Peyer's patch (tissue), 4 donors: ENCODE measurements around the gene PIKFYVE. TPM values are rescaled to one million over a fixed set of nuclear protein-coding genes. Genes with fewer than 3 reads are reported as not detected.

Source experiments
- DNase-seq, 3 donors: peaks; one replicate each; pipeline ENCODE4 v3.0.0-alpha.2; 2017 to 2019
- H3K27ac ChIP-seq, 4 donors: fragments of 200-600 bp; sonication (generic); one replicate each; pipeline ENCODE4 v1.5.1; 2016 to 2019
- H3K27me3 ChIP-seq, 2 donors: fragments of 200-600 bp; sonication (generic); one replicate each; pipeline ENCODE4 v1.5.1; 2019
- H3K36me3 ChIP-seq, 3 donors: fragments of 200-600 bp; sonication (generic); one replicate each; pipeline ENCODE4 v1.5.1; 2016 to 2019
- H3K4me1 ChIP-seq, 4 donors: fragments of 200-600 bp; sonication (generic); one replicate each; pipeline ENCODE4 v1.5.1; 2016 to 2019
- H3K4me3 ChIP-seq, 4 donors: fragments of 200-600 bp; sonication (generic); 1 replicate in 3 of 4; 2 replicates in 1 of 4; pipeline ENCODE4 v1.5.1; 2016 to 2019; ENCODE audit warnings: mild to moderate bottlenecking in 1 of 4
- H3K9me3 ChIP-seq, 4 donors: fragments of 200-600 bp; sonication (generic); one replicate each; pipeline ENCODE4 v1.5.1; 2016 to 2019; ENCODE audit warnings: mild to moderate bottlenecking in 1 of 4
- CTCF ChIP-seq, 6 experiments: fragments of 450-650 bp in 4 of 6; fragments of 200-600 bp in 2 of 6; sonication (generic) in 1 of 6; IDR thresholded peaks; one replicate each; pipeline ENCODE4 v1.5.1; 2017 to 2019; ENCODE audit warnings: antibody characterized with exemption in 6 of 6, mild to moderate bottlenecking in 3 of 6, moderate library complexity in 1 of 6
- POLR2A ChIP-seq, 2 donors: fragments of 450-650 bp; IDR thresholded peaks; one replicate each; pipeline ENCODE4 v1.5.1; 2017; ENCODE audit warnings: antibody characterized with exemption in 2 of 2, mild to moderate bottlenecking in 2 of 2, moderate library complexity in 2 of 2
- total RNA-seq, 4 donors: library from RNA; depleted of rRNA; stranded (reverse); fragments of >200 nt; gene quantifications; one replicate each; pipeline ENCODE4 v1.1.0, GENCODE V29; 2016

The PIKFYVE gene
- total RNA-seq, 4 donors from 2014 or later = 24.2 to 75.1 (median 44.3) TPM

GRCh38 chr2:208280234-208280633 is 14.2 kb downstream of the PIKFYVE start:
- peaks cover 0 to 79% (median 0%) of the 10 kb centered on the region in 3 donors for H3K36me3 ChIP-seq
- H3K4me3 ChIP-seq = no peak overlapping the region
- no peak for DNase-seq
- TF ChIP-seq POLR2A (IDR thresholded peaks at IDR 0.05) = no peak
- no peak for TF ChIP-seq CTCF (IDR thresholded peaks at IDR 0.05)
- no peaks in the 10 kb centered on the region for H3K4me1 ChIP-seq
- no peak overlapping the region for H3K27ac ChIP-seq
- no peaks in the 10 kb centered on the region for H3K27me3 ChIP-seq
- no peaks in the 10 kb centered on the region for H3K9me3 ChIP-seq

- Histone ChIP-seq H3K27me3 (no peaks in the 10 kb centered on the region), H3K36me3 (peaks cover 0 to 73% (median 0%) of the 10 kb centered on the region in 3 donors), H3K4me3 (no peak overlapping the region), H3K4me1 (no peaks in the 10 kb centered on the region), H3K9me3 (no peaks in the 10 kb centered on the region), H3K27ac (no peak overlapping the region)
- DNase-seq = no peak
- TF ChIP-seq POLR2A (IDR thresholded peaks at IDR 0.05) (no peak), CTCF (IDR thresholded peaks at IDR 0.05) (no peak)
Measured at GRCh38 chr2:208280933-208281332, 14.9 kb downstream of the PIKFYVE start.

- no peak for TF ChIP-seq POLR2A (IDR thresholded peaks at IDR 0.05)
- no peak for TF ChIP-seq CTCF (IDR thresholded peaks at IDR 0.05)
- peaks cover 0 to 69% (median 0%) of the 10 kb centered on the region in 3 donors for H3K36me3 ChIP-seq
- no peak overlapping the region for H3K4me3 ChIP-seq
- H3K27ac ChIP-seq = no peak overlapping the region
- H3K4me1 ChIP-seq = no peaks in the 10 kb centered on the region
- no peaks in the 10 kb centered on the region for H3K9me3 ChIP-seq
- no peaks in the 10 kb centered on the region for H3K27me3 ChIP-seq
- DNase-seq = no peak
Measured at GRCh38 chr2:208285853-208286252, 19.8 kb downstream of the PIKFYVE start.

GRCh38 chr2:208294482-208295024 is 28.5 kb downstream of the PIKFYVE start:
- TF ChIP-seq POLR2A (IDR thresholded peaks at IDR 0.05) = no peak
- TF ChIP-seq CTCF (IDR thresholded peaks at IDR 0.05) = no peak
- DNase-seq = no peak
- no peak overlapping the region for H3K27ac ChIP-seq
- no peaks in the 10 kb centered on the region for H3K9me3 ChIP-seq
- no peaks in the 10 kb centered on the region for H3K27me3 ChIP-seq
- no peaks in the 10 kb centered on the region for H3K4me1 ChIP-seq
- peaks cover 0 to 56% (median 0%) of the 10 kb centered on the region in 3 donors for H3K36me3 ChIP-seq
- no peak overlapping the region for H3K4me3 ChIP-seq

GRCh38 chr2:208295834-208296233 is 29.8 kb downstream of the PIKFYVE start:
- no peaks in the 10 kb centered on the region for H3K9me3 ChIP-seq
- no peak for DNase-seq
- no peak overlapping the region for H3K27ac ChIP-seq
- H3K4me1 ChIP-seq = no peaks in the 10 kb centered on the region
- peaks cover 0 to 55% (median 0%) of the 10 kb centered on the region in 3 donors for H3K36me3 ChIP-seq
- TF ChIP-seq CTCF (IDR thresholded peaks at IDR 0.05) = no peak
- no peak for TF ChIP-seq POLR2A (IDR thresholded peaks at IDR 0.05)
- no peak overlapping the region for H3K4me3 ChIP-seq
- no peaks in the 10 kb centered on the region for H3K27me3 ChIP-seq

GRCh38 chr2:208296610-208297009 is 30.6 kb downstream of the PIKFYVE start:
- no peak for DNase-seq
- H3K36me3 ChIP-seq = peaks cover 0 to 58% (median 0%) of the 10 kb centered on the region in 3 donors
- no peaks in the 10 kb centered on the region for H3K4me1 ChIP-seq
- no peaks in the 10 kb centered on the region for H3K27me3 ChIP-seq
- no peak overlapping the region for H3K27ac ChIP-seq
- no peaks in the 10 kb centered on the region for H3K9me3 ChIP-seq
- no peak overlapping the region for H3K4me3 ChIP-seq
- TF ChIP-seq CTCF (IDR thresholded peaks at IDR 0.05) = no peak
- no peak for TF ChIP-seq POLR2A (IDR thresholded peaks at IDR 0.05)
